GM18502 (cell line): ENCODE results near the gene ENG.
"Not testable (repeated sequence)": the region's sequence is repeated elsewhere in the genome, so short reads cannot be mapped to it uniquely, and the experiment has no call there.

Source experiments
- ATAC-seq: cut with Tn5 transposase; IDR thresholded peaks from one replicate; pipeline ENCODE4 v1.9.1; 2021; ENCODE audit warnings: mild to moderate bottlenecking; ENCODE audit not compliant: unreplicated experiment, poor library complexity

Gene ENG

GRCh38 chr9:127796852-127797370 is 57.5 kb downstream of the ENG start:
- ATAC-seq, result no peak

GRCh38 chr9:127796225-127796813 is 58.1 kb downstream of the ENG start:
- no peak for ATAC-seq

DNA sequence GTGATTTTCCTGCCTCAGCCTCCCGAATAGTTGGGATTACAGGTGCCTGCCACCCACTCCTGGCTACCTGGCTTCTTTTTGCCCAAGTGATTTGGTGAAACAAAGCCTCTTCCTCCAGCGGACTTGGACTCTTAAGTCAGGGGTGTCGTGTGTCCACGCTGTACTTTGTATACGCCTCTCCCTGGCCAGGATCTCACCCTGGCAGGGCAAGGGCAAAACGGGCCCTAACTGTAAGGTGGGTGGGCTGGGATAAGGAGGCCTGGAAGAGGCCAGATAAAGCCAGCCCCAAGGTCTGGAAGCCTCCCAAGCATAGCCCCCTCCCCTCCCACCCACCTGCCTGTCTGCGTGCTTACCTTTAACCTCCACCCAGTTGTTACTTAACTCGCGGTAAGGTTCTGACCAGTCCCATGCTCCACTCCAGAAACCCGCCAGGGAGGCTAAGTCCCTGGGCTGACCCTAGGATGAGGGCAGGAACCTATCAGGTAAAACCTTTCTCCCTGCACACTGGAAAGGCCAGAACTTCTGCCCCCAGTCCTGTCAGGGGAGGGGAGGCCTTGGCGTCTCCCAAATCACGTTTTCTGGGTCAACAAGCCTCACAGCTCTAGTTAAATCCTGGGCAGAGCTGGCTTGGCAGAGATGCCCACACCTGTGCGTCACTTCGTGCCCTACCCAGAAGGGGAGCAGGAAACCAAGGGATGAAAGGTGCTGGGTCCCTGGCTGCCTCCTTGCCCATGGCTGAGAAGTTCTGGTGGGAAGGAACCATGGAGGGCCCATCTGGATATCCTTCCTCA is 60.3 kb downstream of the ENG start:
- ATAC-seq, result no peak

DNA sequence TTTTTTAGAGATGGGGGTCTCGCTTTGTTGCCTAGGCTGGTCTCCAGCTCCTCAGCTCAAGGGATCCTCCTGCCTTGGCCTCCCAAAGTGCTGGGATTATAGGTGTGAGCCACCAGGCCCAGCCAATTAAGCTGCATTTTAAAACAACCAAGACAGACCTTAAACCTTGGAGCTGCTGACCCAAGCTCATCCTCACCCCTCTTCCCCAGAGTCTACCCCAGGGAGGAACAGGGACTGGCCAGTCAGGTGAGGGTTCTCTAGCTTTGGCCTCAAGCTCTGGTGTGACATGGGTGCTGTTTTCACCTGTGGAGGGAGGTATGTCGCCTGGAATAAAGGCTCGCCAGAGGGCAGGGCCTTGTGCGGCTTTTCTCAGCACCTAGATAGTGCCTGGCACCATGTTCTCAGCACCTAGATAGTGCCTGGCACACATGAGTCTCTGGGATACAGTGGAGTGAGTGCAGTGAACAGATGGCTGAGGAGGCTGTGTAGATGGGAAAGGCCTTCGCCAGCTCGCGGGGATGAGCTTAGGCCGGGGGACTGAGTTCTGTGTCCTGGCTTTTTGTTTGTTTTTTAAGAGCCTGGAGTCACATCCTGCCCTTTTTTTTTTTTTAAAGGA is 61.3 kb downstream of the ENG start:
- ATAC-seq, result no peak

GRCh38 chr9:127792417-127793031 is 61.9 kb downstream of the ENG start:
- ATAC-seq, result no peak

DNA sequence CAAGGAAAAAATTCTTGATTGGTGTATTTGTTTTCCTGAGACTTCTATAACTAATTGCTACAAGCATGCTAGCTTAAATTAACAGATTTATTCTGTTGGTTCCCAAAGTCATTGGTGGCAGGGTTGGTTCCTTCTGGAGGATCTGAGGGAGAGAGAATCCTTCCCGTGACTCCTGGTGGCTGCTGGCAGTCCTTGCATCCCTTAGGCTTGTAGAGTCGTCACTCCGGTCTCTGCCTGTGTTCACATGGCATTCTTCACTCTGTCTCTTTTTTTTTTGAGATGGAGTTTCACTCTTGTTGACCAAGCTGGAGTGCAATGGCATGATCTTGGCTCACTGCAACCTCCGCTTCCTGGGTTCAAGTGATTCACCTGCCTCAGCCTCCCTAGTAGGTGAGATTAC is 63.4 kb downstream of the ENG start:
- ATAC-seq, result no peak

DNA sequence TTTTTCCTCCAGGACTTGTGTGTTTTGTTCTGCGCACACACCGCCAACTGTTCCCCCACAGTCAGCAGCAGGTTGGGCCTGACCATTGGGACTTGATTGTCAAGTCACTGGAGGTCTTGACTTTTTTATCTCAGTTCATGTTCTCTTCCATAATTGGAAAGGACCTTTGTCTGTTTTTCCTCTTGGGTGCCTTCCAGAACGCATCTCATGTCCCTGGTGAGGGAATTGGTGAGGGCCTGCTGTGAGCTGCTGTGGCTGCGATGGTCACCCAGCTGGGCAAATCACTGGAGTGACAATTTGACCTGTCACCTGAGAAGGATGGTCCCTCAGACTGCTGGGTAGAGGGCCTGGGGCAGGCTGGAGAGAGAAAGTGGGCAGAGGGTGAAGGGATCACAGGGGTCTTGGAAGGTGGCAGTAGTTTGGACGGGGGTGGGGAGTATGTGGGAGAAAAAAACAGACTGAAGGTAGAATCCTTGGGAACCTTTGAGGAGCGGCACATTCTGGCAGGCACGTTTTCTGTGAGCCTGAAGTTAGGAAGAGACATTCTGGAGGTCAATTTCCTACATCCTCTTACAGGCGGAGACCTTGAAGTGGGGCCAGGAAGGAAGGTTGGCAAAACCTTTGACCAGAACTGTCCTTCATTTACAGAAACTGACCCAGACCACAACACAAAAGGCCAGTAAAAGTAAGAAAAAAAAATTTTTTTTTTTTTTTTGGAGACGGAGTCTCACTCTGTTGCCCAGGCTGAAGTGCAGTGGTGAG is 64.2 kb downstream of the ENG start:
- no peak for ATAC-seq

DNA sequence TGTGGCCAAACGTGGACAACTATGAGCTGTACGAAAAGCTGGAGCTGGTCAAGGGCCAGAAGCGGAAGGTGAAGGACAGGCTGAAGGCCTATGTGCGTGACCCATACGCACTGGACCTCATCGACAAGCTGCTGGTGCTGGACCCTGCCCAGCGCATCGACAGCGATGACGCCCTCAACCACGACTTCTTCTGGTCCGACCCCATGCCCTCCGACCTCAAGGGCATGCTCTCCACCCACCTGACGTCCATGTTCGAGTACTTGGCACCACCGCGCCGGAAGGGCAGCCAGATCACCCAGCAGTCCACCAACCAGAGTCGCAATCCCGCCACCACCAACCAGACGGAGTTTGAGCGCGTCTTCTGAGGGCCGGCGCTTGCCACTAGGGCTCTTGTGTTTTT is 65.3 kb downstream of the ENG start:
- ATAC-seq, result no peak

GRCh38 chr9:127788337-127789011 is 66.0 kb downstream of the ENG start:
- ATAC-seq, result no peak

- no peak for ATAC-seq
Measured at GRCh38 chr9:127786773-127787104, 67.7 kb downstream of the ENG start.

GRCh38 chr9:127785933-127786772 is 68.3 kb downstream of the ENG start, which contains the start of gene CDK9:
TSS of gene CDK9 (plus strand) at chr9:127786034. CDS start at chr9:127786149, 115 bp downstream.
- peak; percentile 60 for ATAC-seq

DNA sequence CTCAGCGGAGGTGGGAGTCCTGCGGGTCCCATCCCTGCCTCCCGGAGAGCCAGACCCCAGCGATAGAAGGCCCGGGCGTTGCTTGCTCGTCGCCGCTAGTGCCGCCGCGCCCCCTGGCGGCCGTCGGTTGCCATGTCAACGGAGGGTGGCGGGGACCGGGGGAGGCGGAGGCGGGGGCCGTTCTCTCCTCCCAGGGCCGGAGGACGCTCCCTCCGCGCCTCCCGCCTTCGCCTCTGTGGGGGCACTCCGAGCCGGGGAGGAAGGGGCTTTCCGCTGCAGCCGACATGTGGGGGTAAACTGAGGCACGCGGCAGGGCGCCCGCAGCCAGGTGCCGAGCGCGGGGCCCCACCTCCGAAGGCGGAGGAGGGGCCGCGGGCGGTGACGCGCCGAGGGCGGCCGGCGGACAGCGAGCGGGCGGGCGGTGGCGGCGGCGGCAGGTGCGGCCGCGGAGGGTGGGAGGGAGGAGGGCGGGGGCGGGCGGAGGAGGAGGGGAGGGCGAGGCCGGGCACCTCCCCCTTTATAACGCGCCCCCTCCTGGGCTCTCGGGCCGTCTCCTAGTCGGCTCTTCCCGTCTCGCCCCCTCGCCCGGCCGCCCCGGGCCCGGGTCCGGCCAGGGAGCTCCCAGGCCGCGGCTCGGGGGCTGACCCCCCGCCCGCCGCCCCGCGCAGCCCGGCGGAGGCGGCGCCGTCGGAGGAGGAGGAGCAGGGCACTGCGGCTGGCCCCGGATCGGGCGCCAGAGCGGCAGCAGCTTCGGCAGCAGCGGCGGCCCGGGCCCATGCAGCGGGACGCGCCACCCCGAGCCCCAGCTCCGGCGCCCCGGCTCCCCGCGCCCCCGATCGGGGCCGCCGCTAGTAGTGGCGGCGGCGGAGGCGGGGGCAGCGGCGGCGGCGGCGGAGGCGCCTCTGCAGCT is 69.2 kb downstream of the ENG start:
- peak; percentile 49 for ATAC-seq

- no peak for ATAC-seq
Measured at GRCh38 chr9:127783111-127784008, 71.1 kb downstream of the ENG start.

DNA sequence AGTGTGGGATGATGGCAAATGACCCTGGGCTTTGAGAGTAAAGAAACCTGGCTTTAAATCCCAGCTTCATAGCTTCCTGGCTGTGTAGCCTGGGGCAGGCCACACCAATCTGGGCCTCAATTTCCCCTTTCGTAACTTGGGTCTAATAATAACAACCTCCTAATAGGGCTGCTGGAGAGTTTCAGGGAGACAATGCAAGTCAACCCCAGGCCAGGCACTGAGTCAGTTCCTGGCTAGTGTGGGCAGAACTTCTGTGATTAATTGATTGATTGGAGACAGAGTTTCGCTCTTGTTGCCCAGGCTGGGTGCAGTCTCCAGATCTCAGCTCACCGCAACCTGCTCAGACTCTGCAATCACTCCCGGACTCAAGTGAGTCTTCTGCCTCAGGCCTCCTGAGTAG is 72.7 kb downstream of the ENG start:
- no peak for ATAC-seq

DNA sequence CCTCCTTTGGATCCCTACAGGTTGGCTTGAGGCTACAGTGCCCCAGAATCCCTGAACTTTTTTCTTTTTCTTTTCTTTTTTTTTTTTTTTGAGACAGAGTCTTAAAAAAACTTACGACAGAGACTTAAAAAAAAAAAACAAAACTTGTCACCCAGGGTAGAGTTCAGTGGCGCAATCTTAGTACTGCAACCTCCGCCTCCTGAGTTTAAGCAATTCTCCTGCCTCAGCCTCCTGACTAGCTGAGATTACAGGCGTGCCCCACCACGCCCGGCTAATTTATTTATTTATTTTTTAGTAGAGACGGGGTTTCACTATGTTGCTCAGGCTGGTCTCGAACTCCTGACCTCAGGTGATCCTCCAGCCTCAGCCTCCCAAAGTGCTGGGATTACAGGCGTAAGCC is 73.5 kb downstream of the ENG start:
- not testable (repeated sequence) for ATAC-seq

GRCh38 chr9:127780126-127780885 is 74.2 kb downstream of the ENG start:
- no peak for ATAC-seq
